CD8-positive, alpha-beta memory T cell (primary cell): ENCODE data around the gene CALR. TPM values are rescaled to one million over a fixed set of nuclear protein-coding genes. Genes with fewer than 3 reads are reported as not detected.

ENCODE experiments used
- CTCF ChIA-PET: fragments of 350-600 bp; sonication (Branson Sonifier 250); formaldehyde crosslinking; loops from one replicate; lab custom pipeline; 2021; ENCODE audit warnings: antibody characterized with exemption; lab: Charles Lee
- POLR2A ChIA-PET: fragments of 350-600 bp; sonication (Branson Sonifier 250); formaldehyde crosslinking; loops from one replicate; lab custom pipeline; 2021; ENCODE audit warnings: antibody characterized with exemption; lab: Charles Lee
- DNase-seq, 5 donors: peaks; one replicate each; pipeline versions ENCODE4 v3.0.0 to v3.0.0-alpha.2; 2020 to 2022; ENCODE audit warnings: mixed read lengths in 1 of 5
- H3K27ac ChIP-seq: one replicate; pipeline ENCODE4 v1.7.0; 2013; ENCODE audit warnings: low read depth, mild to moderate bottlenecking, low read length, moderate library complexity
- H3K27me3 ChIP-seq: 2 replicates; pipeline ENCODE4 v1.7.0; 2013; ENCODE audit warnings: low read length, mild to moderate bottlenecking; ENCODE audit not compliant: insufficient read depth, poor library complexity, severe bottlenecking
- H3K36me3 ChIP-seq: 2 replicates; pipeline ENCODE4 v1.7.0; 2013; ENCODE audit warnings: mild to moderate bottlenecking, low read length, moderate library complexity; ENCODE audit not compliant: insufficient read depth
- H3K4me1 ChIP-seq: 2 replicates; pipeline ENCODE4 v1.7.0; 2013; ENCODE audit warnings: mild to moderate bottlenecking, low read length, moderate library complexity; ENCODE audit not compliant: insufficient read depth
- H3K4me3 ChIP-seq: 2 replicates; pipeline ENCODE4 v1.7.0; 2013; ENCODE audit warnings: mild to moderate bottlenecking, low read length
- H3K9me3 ChIP-seq: 2 replicates; pipeline ENCODE4 v1.7.0; 2013; ENCODE audit warnings: mild to moderate bottlenecking, low read length
- H3K27ac Mint-ChIP-seq, 8 donors: one replicate each; pipeline ENCODE4 v1.8.0; 2020 to 2021; ENCODE audit warnings: mixed read lengths in 8 of 8, mild to moderate bottlenecking in 6 of 8, inconsistent platforms in 3 of 8, moderate library complexity in 3 of 8
- H3K27me3 Mint-ChIP-seq, 2 donors: one replicate each; pipeline ENCODE4 v1.8.0; 2020 to 2021; ENCODE audit warnings: mixed read lengths in 2 of 2, mild to moderate bottlenecking in 1 of 2, moderate library complexity in 1 of 2
- H3K36me3 Mint-ChIP-seq, 3 donors: one replicate each; pipeline ENCODE4 v1.8.0; 2020 to 2021; ENCODE audit warnings: mixed read lengths in 3 of 3, inconsistent platforms in 1 of 3, mild to moderate bottlenecking in 1 of 3
- H3K4me1 Mint-ChIP-seq, 3 donors: one replicate each; pipeline ENCODE4 v1.8.0; 2020 to 2021; ENCODE audit warnings: mixed read lengths in 3 of 3, inconsistent platforms in 1 of 3, mild to moderate bottlenecking in 1 of 3
- H3K4me3 Mint-ChIP-seq, 7 donors: one replicate each; pipeline ENCODE4 v1.8.0; 2020 to 2021; ENCODE audit warnings: mixed read lengths in 7 of 7, mild to moderate bottlenecking in 6 of 7, moderate library complexity in 4 of 7, inconsistent platforms in 2 of 7
- H3K9me3 Mint-ChIP-seq, 5 donors: one replicate each; pipeline ENCODE4 v1.8.0; 2020 to 2022; ENCODE audit warnings: mixed read lengths in 5 of 5, mild to moderate bottlenecking in 3 of 5, moderate library complexity in 2 of 5, inconsistent platforms in 1 of 5
- polyA plus RNA-seq: library from polyadenylated mRNA; unstranded; fragments of 300-500 nt; fragmentation: Illumina TruSeq; gene quantifications from one replicate; pipeline ENCODE4 v1.2.3, GENCODE V29; 2021
- total RNA-seq, 2 experiments: library from RNA; stranded (reverse); gene quantifications; one replicate each; pipeline ENCODE4 v1.2.3, GENCODE V29; 2021

Gene CALR
- total and polyA plus RNA-seq, 3 experiments from 2014 or later = 174 to 843 (median 832) TPM

DNA sequence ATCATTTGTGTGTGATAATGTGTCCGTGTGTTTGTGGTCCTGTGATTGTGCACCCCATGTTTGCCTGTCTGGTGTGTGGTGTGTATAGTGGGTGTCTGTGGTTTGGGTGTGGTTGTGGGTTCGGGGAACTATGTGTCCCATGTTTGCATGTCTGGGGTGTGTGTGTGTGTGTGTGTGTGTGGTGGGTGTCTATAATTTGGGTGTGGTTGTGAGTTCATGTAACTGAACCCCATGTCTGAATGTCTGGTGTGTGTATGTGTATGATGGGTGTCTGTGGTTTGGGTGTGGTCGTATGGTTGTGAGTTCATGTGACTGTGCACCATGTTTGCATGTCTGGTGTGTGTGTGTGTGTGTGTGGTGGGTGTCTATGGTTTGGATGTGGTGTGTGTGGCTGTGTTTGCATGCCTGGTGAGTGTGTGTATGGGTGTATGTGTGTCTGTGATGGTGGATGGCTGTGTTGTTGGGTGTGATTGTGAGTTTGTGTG, 45.8 kb downstream of the CALR start:
- Histone ChIP-seq H3K27me3 (peaks cover 7% of the 10 kb centered on the region), H3K36me3 (no peaks in the 10 kb centered on the region), H3K27ac (no peak overlapping the region), H3K4me1 (peaks cover 28% of the 10 kb centered on the region), H3K9me3 (no peaks in the 10 kb centered on the region), H3K4me3 (no peak overlapping the region)
- POLR2A ChIA-PET = no interaction called here
- H3K27ac Mint-ChIP-seq = no peak overlapping the region
- CTCF ChIA-PET = interaction anchor here (0.9 to 6.1 kb wide), 7 partner anchors 9 to 120 kb away, joined by 3 to 31 read pairs (median 5); no protein-coding TSS in a partner anchor
- peaks cover 2 to 8% of the 10 kb centered on the region in 2 donors for H3K27me3 Mint-ChIP-seq
- H3K36me3 Mint-ChIP-seq = no peaks in the 10 kb centered on the region
- peaks cover 8 to 10% (median 10%) of the 10 kb centered on the region in 3 donors for H3K4me1 Mint-ChIP-seq
- peak in 2 of 5 donors; percentile 24 to 56 for DNase-seq
- H3K9me3 Mint-ChIP-seq = no peaks in the 10 kb centered on the region
- H3K4me3 Mint-ChIP-seq = no peak overlapping the region

GRCh38 chr19:12984683-12985048, 46.3 kb downstream of the CALR start:
- peaks cover 8 to 10% (median 10%) of the 10 kb centered on the region in 3 donors for H3K4me1 Mint-ChIP-seq
- peak overlapping the region; percentile 25 for H3K27ac ChIP-seq

GRCh38 chr19:12985049-12985776, 46.8 kb downstream of the CALR start:
- H3K9me3 Mint-ChIP-seq = no peaks in the 10 kb centered on the region

More at GRCh38 chr19:12984683-12985048, 46.3 kb downstream of the CALR start:
- Histone ChIP-seq H3K27me3 (peaks cover 7% of the 10 kb centered on the region), H3K4me1 (peaks cover 28% of the 10 kb centered on the region), H3K9me3 (no peaks in the 10 kb centered on the region), H3K4me3 (no peak overlapping the region), H3K36me3 (no peaks in the 10 kb centered on the region)
- DNase-seq = no peak
- H3K27me3 Mint-ChIP-seq = peaks cover 2 to 8% of the 10 kb centered on the region in 2 donors
- peak overlapping the region in 3 of 7 donors; percentile 0 to 33 (median 8) for H3K4me3 Mint-ChIP-seq
- peak overlapping the region in 5 of 8 donors; percentile 34 to 91 (median 87) for H3K27ac Mint-ChIP-seq
- H3K36me3 Mint-ChIP-seq = no peaks in the 10 kb centered on the region
- ChIA-PET POLR2A (interaction anchor here (0.5 kb wide), 1 partner anchor 1248 kb away, joined by 9 read pairs; no protein-coding TSS in a partner anchor), CTCF (interaction anchor here (0.8 to 6.1 kb wide), 5 partner anchors 18 to 120 kb away, joined by 3 to 31 read pairs (median 4); no protein-coding TSS in a partner anchor)
- no peaks in the 10 kb centered on the region for H3K9me3 Mint-ChIP-seq

GRCh38 chr19:12986726-12987125, 48.3 kb downstream of the CALR start:
- H3K27me3 ChIP-seq = peaks cover 7% of the 10 kb centered on the region
- no peak overlapping the region for H3K27ac ChIP-seq
- Mint-ChIP-seq H3K4me1 (peaks cover 8 to 10% (median 10%) of the 10 kb centered on the region in 3 donors), H3K4me3 (no peak overlapping the region), H3K27me3 (peaks cover 2 to 18% of the 10 kb centered on the region in 2 donors), H3K9me3 (no peaks in the 10 kb centered on the region), H3K36me3 (no peaks in the 10 kb centered on the region), H3K27ac (peak overlapping the region in 2 of 8 donors; percentile 20 to 21)
- H3K9me3 ChIP-seq = no peaks in the 10 kb centered on the region
- CTCF ChIA-PET = interaction anchor here (1.0 to 6.1 kb wide), 2 partner anchors 10 to 75 kb away, joined by 4 to 31 read pairs; no protein-coding TSS in a partner anchor
- POLR2A ChIA-PET = no interaction called here
- no peak for DNase-seq
- no peaks in the 10 kb centered on the region for H3K36me3 ChIP-seq
- peaks cover 28% of the 10 kb centered on the region for H3K4me1 ChIP-seq
- no peak overlapping the region for H3K4me3 ChIP-seq

More at GRCh38 chr19:12985049-12985776, 46.8 kb downstream of the CALR start:
- Mint-ChIP-seq H3K36me3 (no peaks in the 10 kb centered on the region), H3K4me3 (peak overlapping the region in 4 of 7 donors; percentile 8 to 58 (median 40)), H3K27ac (peak overlapping the region in 6 of 8 donors; percentile 21 to 91 (median 82)), H3K27me3 (peaks cover 2 to 8% of the 10 kb centered on the region in 2 donors), H3K4me1 (peaks cover 8 to 10% (median 10%) of the 10 kb centered on the region in 3 donors)
- Histone ChIP-seq H3K4me3 (no peak overlapping the region), H3K9me3 (no peaks in the 10 kb centered on the region), H3K27ac (peak overlapping the region; percentile 25), H3K27me3 (peaks cover 7% of the 10 kb centered on the region), H3K4me1 (peaks cover 28% of the 10 kb centered on the region), H3K36me3 (no peaks in the 10 kb centered on the region)
- ChIA-PET CTCF (interaction anchor here (0.8 to 6.1 kb wide), 5 partner anchors 18 to 119 kb away, joined by 3 to 31 read pairs (median 4); no protein-coding TSS in a partner anchor), POLR2A (interaction anchor here (0.5 kb wide), 1 partner anchor 1248 kb away, joined by 9 read pairs; no protein-coding TSS in a partner anchor)
- DNase-seq = peak in 3 of 5 donors; percentile 13 to 65 (median 26)

GRCh38 chr19:12987190-12987589, 48.8 kb downstream of the CALR start:
- Mint-ChIP-seq H3K36me3 (no peaks in the 10 kb centered on the region), H3K4me3 (no peak overlapping the region), H3K27ac (peak overlapping the region in 3 of 8 donors; percentile 14 to 21 (median 20)), H3K27me3 (peaks cover 2 to 18% of the 10 kb centered on the region in 2 donors), H3K9me3 (no peaks in the 10 kb centered on the region), H3K4me1 (peaks cover 8 to 10% (median 10%) of the 10 kb centered on the region in 3 donors)
- Histone ChIP-seq H3K27ac (no peak overlapping the region), H3K4me3 (no peak overlapping the region), H3K27me3 (peaks cover 6% of the 10 kb centered on the region), H3K36me3 (no peaks in the 10 kb centered on the region), H3K4me1 (peaks cover 28% of the 10 kb centered on the region), H3K9me3 (no peaks in the 10 kb centered on the region)
- CTCF ChIA-PET = interaction anchor here (1.0 to 6.1 kb wide), 2 partner anchors 10 to 74 kb away, joined by 4 to 31 read pairs; no protein-coding TSS in a partner anchor
- POLR2A ChIA-PET = no interaction called here
- DNase-seq = no peak

DNA sequence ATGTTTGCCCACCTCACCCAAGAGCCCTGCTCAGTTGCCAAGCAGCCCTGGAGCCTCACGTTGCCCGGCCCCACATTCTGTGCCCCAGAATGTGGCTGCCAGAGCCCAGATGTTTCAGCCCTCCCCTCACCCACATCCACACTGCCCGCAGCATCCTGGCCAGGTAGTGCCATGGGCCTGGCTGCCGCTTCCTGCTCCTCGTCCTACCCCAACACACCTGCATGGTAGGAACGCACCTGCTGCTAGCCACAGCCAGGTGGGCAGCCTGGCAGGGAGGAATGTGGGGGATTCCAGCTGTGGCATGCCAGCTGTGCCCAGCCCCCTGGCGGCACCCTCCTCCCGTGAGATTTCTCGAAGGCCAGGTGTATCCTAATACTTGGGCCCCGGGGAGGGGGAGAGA, 49.4 kb downstream of the CALR start:
- H3K36me3 Mint-ChIP-seq = no peaks in the 10 kb centered on the region
- Histone ChIP-seq H3K27me3 (peaks cover under 1% of the 10 kb centered on the region), H3K4me1 (peaks cover 26% of the 10 kb centered on the region), H3K36me3 (no peaks in the 10 kb centered on the region), H3K9me3 (no peaks in the 10 kb centered on the region), H3K4me3 (no peak overlapping the region), H3K27ac (no peak overlapping the region)
- DNase-seq = no peak
- peaks cover 8 to 10% (median 10%) of the 10 kb centered on the region in 3 donors for H3K4me1 Mint-ChIP-seq
- ChIA-PET POLR2A (no interaction called here), CTCF (no interaction called here)
- no peak overlapping the region for H3K27ac Mint-ChIP-seq
- H3K27me3 Mint-ChIP-seq = peaks cover 2 to 18% of the 10 kb centered on the region in 2 donors
- no peak overlapping the region for H3K4me3 Mint-ChIP-seq
- no peaks in the 10 kb centered on the region for H3K9me3 Mint-ChIP-seq

DNA sequence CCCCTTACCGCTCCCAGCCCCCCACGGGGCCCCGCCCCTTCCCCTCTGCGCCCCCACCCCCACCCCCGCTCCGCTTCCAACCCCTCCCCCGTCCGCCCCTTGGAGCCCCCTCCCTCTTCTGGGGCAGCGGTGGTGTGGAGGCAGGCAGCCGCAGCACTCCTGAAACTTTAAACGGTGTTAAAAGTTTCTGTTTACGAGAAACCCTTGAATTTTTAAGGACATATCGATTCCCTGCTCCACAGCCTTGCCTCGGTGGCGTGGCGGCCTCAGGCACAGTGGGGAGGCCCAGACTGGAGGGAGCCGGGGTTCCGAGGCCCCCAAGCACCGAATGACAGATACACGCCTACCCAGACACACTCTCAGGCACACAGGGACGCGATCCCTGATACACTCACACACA, 52.0 kb downstream of the CALR start:
- Mint-ChIP-seq H3K9me3 (no peaks in the 10 kb centered on the region), H3K4me1 (peaks cover 7 to 9% (median 7%) of the 10 kb centered on the region in 3 donors), H3K27me3 (peaks cover 12 to 27% of the 10 kb centered on the region in 2 donors), H3K27ac (no peak overlapping the region), H3K4me3 (peak overlapping the region in 1 of 7 donors; percentile 11), H3K36me3 (peaks cover 0 to 2% (median 0%) of the 10 kb centered on the region in 3 donors)
- Histone ChIP-seq H3K27me3 (no peaks in the 10 kb centered on the region), H3K4me3 (no peak overlapping the region), H3K27ac (no peak overlapping the region), H3K9me3 (no peaks in the 10 kb centered on the region), H3K4me1 (peaks cover 10% of the 10 kb centered on the region), H3K36me3 (no peaks in the 10 kb centered on the region)
- POLR2A ChIA-PET = no interaction called here
- CTCF ChIA-PET = no interaction called here
- DNase-seq = no peak
